IMR-90 (cell line): ENCODE data around the gene CACNG7. TPM values are rescaled to one million over a fixed set of nuclear protein-coding genes. Genes with fewer than 3 reads are reported as not detected.
"Not testable (repeated sequence)": the region's sequence is repeated elsewhere in the genome, so short reads cannot be mapped to it uniquely, and the experiment has no call there.

Experiments used
- ATAC-seq: fragments of 200-7000 bp; cut with Tn5 transposase; 2 replicates; pipeline ENCODE4 v1.9.1; 2020; ENCODE audit warnings: low read depth, mild to moderate bottlenecking, moderate library complexity
- BruUV-seq: library from RNA; stranded (reverse); fragments of 400-500 nt; replicated peaks from 2 replicates; lab custom pipeline; 2021; lab: Mats Ljungman, UMichigan
- CTCF ChIA-PET: fragments of 300-600 bp; formaldehyde crosslinking; extraction: SDS; loops from one replicate; lab custom pipeline; 2021; ENCODE audit warnings: antibody characterized with exemption; lab: Yijun Ruan, JAX
- POLR2A ChIA-PET: fragments of 300-600 bp; sonication (Branson Sonifier 250); formaldehyde crosslinking; loops from one replicate; lab custom pipeline; 2022; ENCODE audit warnings: antibody characterized with exemption; ENCODE audit not compliant: unreplicated experiment; lab: Charles Lee
- DNase-seq: peaks from one replicate; pipeline ENCODE4 v3.0.0; 2013
- H2AFZ ChIP-seq: replicated peaks from 2 replicates; pipeline ENCODE3; 2013; ENCODE audit warnings: low read length, mild to moderate bottlenecking; ENCODE audit not compliant: poor library complexity
- H2AK5ac ChIP-seq: 2 replicates; pipeline ENCODE4 v1.6.1; 2013; ENCODE audit warnings: low read depth, low read length, inconsistent platforms
- H2AK9ac ChIP-seq: replicated peaks from 2 replicates; pipeline ENCODE3; 2013; ENCODE audit warnings: mild to moderate bottlenecking, low read depth, low read length, moderate library complexity; ENCODE audit not compliant: poor library complexity
- H2BK120ac ChIP-seq: 2 replicates; pipeline ENCODE4 v1.6.1; 2013; ENCODE audit warnings: low read depth, low read length, inconsistent platforms
- H2BK15ac ChIP-seq: 3 replicates; pipeline ENCODE4 v1.6.1; 2013; ENCODE audit warnings: low read depth, low read length, inconsistent platforms
- H2BK20ac ChIP-seq: 2 replicates; pipeline ENCODE4 v1.6.1; 2013; ENCODE audit warnings: low read depth, mild to moderate bottlenecking, inconsistent platforms, low read length, moderate library complexity
- H2BK5ac ChIP-seq: 2 replicates; pipeline ENCODE4 v1.6.1; 2013; ENCODE audit warnings: mild to moderate bottlenecking, low read depth, low read length, inconsistent platforms; ENCODE audit not compliant: poor library complexity, severe bottlenecking
- H3K14ac ChIP-seq: replicated peaks from 2 replicates; pipeline ENCODE4 v1.6.1; 2013; ENCODE audit warnings: low read depth, low read length, inconsistent platforms
- H3K18ac ChIP-seq: 2 replicates; pipeline ENCODE4 v1.6.1; 2013; ENCODE audit warnings: low read depth, low read length, control low read depth
- H3K23ac ChIP-seq: 2 replicates; pipeline ENCODE4 v1.6.1; 2013; ENCODE audit warnings: low read depth, low read length, inconsistent platforms
- H3K27ac ChIP-seq: 2 replicates; pipeline ENCODE4 v1.5.1; 2013; ENCODE audit warnings: mild to moderate bottlenecking, control low read depth, low read length; ENCODE audit not compliant: insufficient read depth
- H3K27me3 ChIP-seq: 2 replicates; pipeline ENCODE4 v1.6.1; 2013; ENCODE audit warnings: low read length; ENCODE audit not compliant: control insufficient read depth, insufficient read depth
- H3K36me3 ChIP-seq: 2 replicates; pipeline ENCODE4 v1.6.1; 2013; ENCODE audit warnings: low read length, mixed read lengths; ENCODE audit not compliant: control insufficient read depth, insufficient read depth
- H3K4ac ChIP-seq: 2 replicates; pipeline ENCODE4 v1.6.1; 2013; ENCODE audit warnings: low read depth, low read length, inconsistent platforms
- H3K4me1 ChIP-seq: 2 replicates; pipeline ENCODE4 v1.6.1; 2013; ENCODE audit warnings: low read length, mixed read lengths; ENCODE audit not compliant: control insufficient read depth, insufficient read depth
- H3K4me2 ChIP-seq: 2 replicates; pipeline ENCODE4 v1.6.1; 2013; ENCODE audit warnings: low read depth, mild to moderate bottlenecking, control low read depth, low read length, moderate library complexity
- H3K4me3 ChIP-seq: 2 replicates; pipeline ENCODE4 v1.5.1; 2013; ENCODE audit warnings: low read depth, mild to moderate bottlenecking, control low read depth, low read length, moderate library complexity; ENCODE audit not compliant: insufficient read depth
- H3K56ac ChIP-seq: 2 replicates; pipeline ENCODE4 v1.6.1; 2013; ENCODE audit warnings: low read length, inconsistent platforms; ENCODE audit not compliant: insufficient read depth; ENCODE audit errors: extremely low read depth
- H3K79me1 ChIP-seq, 2 experiments: 2 replicates each; pipeline ENCODE4 v1.6.1; 2013; ENCODE audit warnings: low read length in 2 of 2, inconsistent platforms in 1 of 2, low read depth in 1 of 2
- H3K9ac ChIP-seq: 2 replicates; pipeline ENCODE4 v1.6.1; 2013; ENCODE audit warnings: low read depth, low read length, control low read depth
- H3K9me1 ChIP-seq: 2 replicates; pipeline ENCODE4 v1.6.1; 2013; ENCODE audit warnings: low read length, inconsistent platforms; ENCODE audit not compliant: insufficient read depth
- H3K9me3 ChIP-seq: 2 replicates; pipeline ENCODE4 v1.6.1; 2013; ENCODE audit warnings: low read length; ENCODE audit not compliant: control insufficient read depth, insufficient read depth
- H4K20me1 ChIP-seq: 2 replicates; pipeline ENCODE4 v1.6.1; 2013; ENCODE audit warnings: low read length, inconsistent platforms; ENCODE audit not compliant: insufficient read depth
- H4K5ac ChIP-seq: 2 replicates; pipeline ENCODE4 v1.6.1; 2013; ENCODE audit warnings: mild to moderate bottlenecking, low read depth, low read length, control low read depth
- H4K8ac ChIP-seq, 2 experiments: 2 replicates each; pipeline ENCODE4 v1.6.1; 2013; ENCODE audit warnings: low read depth in 2 of 2, low read length in 2 of 2, control low read depth in 1 of 2, inconsistent platforms in 1 of 2
- H4K91ac ChIP-seq: 2 replicates; pipeline ENCODE4 v1.6.1; 2013; ENCODE audit warnings: low read depth, low read length, inconsistent platforms; ENCODE audit not compliant: insufficient read depth
- WGBS, 2 experiments: methylation state at CpG; one replicate each; pipeline versions ENCODE4 v1.1.5 to v1.1.7; 2013; ENCODE audit warnings: missing lambda C conversion rate in 2 of 2; ENCODE audit not compliant: insufficient read length in 1 of 2; ENCODE audit errors: extremely low coverage in 2 of 2; 5-methylcytosine and 5-hydroxymethylcytosine counted together
- dilution Hi-C: fragments of 300-500 bp; cut with HindIII; formaldehyde crosslinking; loops from one replicate; pipeline ENCODE4 v1.14.3; 2018; ENCODE audit warnings: low sequenced_read_pairs; ENCODE audit not compliant: unreplicated experiment
- in situ Hi-C: fragments of 300-500 bp; cut with MboI; formaldehyde crosslinking; loops from 3 replicates; pipeline ENCODE4 v1.14.3; 2019; ENCODE audit warnings: low sequenced_read_pairs, inconsistent platforms, mixed read lengths
- intact Hi-C: fragments of 100-400 bp; cut with micrococcal nuclease; formaldehyde crosslinking; loops from 2 replicates; pipeline ENCODE4 v1.10.0; 2022
- polyA plus RNA-seq, 3 experiments: library from polyadenylated mRNA; depleted of rRNA; stranded (reverse); fragments of >200 nt; gene quantifications; 2 replicates each; pipeline ENCODE4 v1.2.3, GENCODE V29; 2012; ENCODE audit warnings: low replicate concordance in 1 of 3
- total RNA-seq: library from RNA; depleted of rRNA; stranded (reverse); fragments of >200 nt; gene quantifications from 2 replicates; pipeline ENCODE4 v1.2.3, GENCODE V29; 2012

The CACNG7 gene
- total and polyA plus RNA-seq, 2 of the 4 experiments (the other 2 are of a cell fraction) = 0.36 to 6.7 TPM

- DNase-seq, H3K79me1 ChIP-seq, H3K9me3 ChIP-seq, H3K56ac ChIP-seq, H3K4ac ChIP-seq, H3K27ac ChIP-seq, H2AK9ac ChIP-seq, H2BK5ac ChIP-seq, H3K9me1 ChIP-seq, H4K20me1 ChIP-seq, H4K91ac ChIP-seq, H3K9ac ChIP-seq, dilution Hi-C loops, H3K14ac ChIP-seq, H2AFZ ChIP-seq, H2BK120ac ChIP-seq, H4K5ac ChIP-seq, H3K4me3 ChIP-seq, H2BK20ac ChIP-seq, H3K27me3 ChIP-seq, in situ Hi-C loops, H3K23ac ChIP-seq, H2BK15ac ChIP-seq, intact Hi-C loops, CTCF ChIA-PET, H2AK5ac ChIP-seq, H3K4me1 ChIP-seq, ATAC-seq, H4K8ac ChIP-seq, H3K4me2 ChIP-seq, H3K36me3 ChIP-seq, BruUV-seq, H3K18ac ChIP-seq: not testable (repeated sequence)
- WGBS, 2 experiments = no CpG with 5 or more reads among the region's 5 CpGs
- POLR2A ChIA-PET = interaction anchor here (0.5 kb wide), 1 partner anchor 13 kb away, joined by 3 read pairs; no protein-coding TSS in a partner anchor
Observed at GRCh38 chr19:53948611-53949010, 39.5 kb downstream of the CACNG7 start.
